A204.1 (cell line): ENCODE data around the gene TNP2.

ENCODE experiments used
- FAIRE-seq: peaks from 2 replicates; lab custom pipeline; 2012; peaks lifted over from hg19 to GRCh38; lab: Jason Lieb, UNC

The TNP2 gene

DNA sequence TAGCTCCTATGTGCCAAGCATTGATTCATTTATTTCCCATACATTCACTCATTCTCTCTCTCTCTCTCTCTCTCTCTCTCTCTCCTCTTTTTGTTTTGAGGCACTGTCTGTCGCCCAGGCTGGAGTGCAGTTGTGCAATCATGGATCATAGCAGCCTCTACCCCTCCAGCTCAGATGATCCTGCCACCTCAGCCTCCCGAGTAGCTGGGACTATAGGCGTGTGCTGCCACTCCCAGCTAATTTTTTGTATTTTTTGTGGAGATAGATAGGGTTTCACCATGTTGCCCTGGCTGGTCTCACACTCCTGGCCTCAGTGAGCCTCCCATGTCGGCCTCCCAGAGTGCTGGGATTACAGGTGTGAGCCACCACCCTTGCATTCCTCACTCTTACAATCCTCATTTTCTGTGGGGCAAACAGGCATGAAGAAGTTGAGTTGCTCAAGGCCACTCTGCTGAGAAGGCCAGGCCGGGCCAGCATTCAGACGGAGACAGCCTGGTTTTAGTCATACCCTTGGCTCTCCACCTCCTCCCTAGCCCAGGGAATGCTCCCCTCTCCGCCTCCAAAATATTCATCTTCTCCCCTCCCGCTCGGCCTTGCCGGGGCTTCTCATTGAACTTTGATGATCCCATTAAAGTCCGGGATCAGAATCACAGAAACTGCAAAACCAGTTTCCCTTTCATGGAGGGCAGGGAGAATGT is 7.9 kb upstream of the TNP2 start:
- no peak for FAIRE-seq

DNA sequence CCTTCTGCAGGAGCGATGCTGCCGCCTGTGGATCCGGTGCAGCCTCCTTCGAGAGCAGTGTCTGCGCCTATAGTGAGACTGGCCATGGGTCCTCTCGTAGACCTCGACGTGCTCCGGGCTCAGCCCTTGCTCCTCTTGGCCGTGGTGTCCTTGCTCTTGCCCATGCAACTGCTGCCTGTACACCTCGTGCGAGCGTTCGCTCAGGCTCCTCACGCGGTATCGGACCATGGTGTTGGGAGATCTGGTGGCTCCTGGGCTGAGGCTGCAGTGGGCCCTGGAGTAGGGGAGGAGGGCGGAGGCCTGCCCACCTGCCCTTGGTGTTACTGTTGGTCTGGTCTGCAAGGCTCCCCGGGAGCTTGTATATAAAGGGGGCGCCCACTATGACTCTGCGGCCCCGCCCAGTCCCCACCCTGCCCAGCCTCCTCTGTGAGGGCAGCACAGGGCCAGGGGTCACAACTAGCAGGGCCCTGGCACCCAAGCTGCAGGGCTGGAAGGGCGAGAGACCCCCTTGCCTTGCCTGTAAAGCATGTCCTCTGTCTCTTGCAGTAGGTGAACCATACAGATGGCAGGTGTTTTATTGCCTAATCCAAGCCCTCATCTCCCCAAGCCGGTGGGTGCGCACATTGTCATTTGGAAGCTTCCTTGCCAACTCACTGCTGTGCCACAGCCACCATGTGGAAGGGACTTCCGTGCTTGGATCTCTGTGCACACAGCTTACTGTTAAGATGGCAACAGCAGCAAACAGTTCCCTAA is 7.2 kb upstream of the TNP2 start, which contains the start of gene PRM2:
Gene PRM2, minus strand, starts transcription at position 338 of the 753 bp plus-strand sequence. Its CDS starts 110 bp downstream, at position 228.
- no peak for FAIRE-seq

- FAIRE-seq: no peak
Measured at GRCh38 chr16:11274964-11275363, 5.8 kb upstream of the TNP2 start.

GRCh38 chr16:11273721-11274324 is 4.7 kb upstream of the TNP2 start:
- FAIRE-seq: no peak

DNA sequence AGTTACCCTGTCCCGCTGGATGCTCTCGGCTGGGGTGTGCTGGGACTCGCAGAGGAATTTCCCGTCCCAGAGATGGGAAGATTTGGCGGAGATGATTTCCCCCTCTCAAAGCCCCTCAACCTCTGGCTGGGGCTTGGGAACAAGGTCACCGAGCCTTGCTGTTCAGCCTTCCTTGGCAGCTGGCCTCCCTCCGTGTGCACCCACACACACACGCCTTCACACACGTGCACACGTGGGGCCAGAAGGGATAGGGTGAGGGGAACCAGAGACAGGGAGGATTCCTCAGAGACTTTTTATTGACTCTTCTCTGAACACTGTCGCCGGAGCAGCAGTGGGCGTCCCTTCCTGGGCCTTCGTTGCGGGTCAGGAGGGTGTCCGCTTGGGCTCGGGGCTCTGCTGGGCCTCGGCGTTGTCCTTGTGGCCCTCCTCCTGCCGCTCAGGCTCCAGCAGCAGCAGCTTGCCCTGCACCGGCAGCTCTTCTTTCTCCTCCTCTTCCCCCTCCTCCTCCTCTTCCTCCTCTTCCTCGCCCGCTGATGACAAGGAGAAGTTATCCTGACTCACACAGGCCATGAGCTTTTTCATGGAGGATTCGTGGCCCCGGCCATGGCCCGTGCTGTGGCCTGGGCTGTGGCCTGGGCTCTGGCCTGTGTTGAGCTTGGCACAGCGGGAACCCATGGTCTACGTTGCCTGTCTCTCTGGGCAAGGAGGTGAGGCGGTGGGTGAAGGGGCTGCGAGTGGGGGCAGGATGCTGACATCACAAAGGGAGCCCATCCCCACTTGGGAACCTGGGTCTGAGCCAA is 4.0 kb upstream of the TNP2 start, which contains the start of gene PRM3:
Gene PRM3, minus strand, starts transcription at position 709 of the 800 bp plus-strand sequence. Its CDS starts 34 bp downstream, at position 675.
- no peak for FAIRE-seq

DNA sequence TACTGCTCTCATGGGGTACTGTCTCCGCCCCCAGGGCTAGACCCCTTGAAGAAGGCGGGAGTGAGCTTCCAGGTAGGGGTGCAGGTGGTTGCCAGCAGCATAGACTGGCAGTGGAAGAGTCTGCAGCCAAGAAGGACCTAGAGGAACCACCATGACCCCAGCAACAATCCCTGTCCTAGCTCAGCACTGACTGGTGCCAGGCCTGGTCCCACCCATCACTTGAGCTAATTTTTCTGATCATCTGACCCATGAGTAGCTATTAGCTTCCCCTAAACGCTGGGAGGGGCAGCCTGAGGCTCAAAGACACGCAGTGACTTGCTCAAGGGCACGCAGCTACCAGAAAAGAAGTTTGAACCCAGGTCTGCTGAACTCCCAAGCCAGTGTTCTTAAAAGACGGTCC is 3.4 kb upstream of the TNP2 start:
- FAIRE-seq: no peak

DNA sequence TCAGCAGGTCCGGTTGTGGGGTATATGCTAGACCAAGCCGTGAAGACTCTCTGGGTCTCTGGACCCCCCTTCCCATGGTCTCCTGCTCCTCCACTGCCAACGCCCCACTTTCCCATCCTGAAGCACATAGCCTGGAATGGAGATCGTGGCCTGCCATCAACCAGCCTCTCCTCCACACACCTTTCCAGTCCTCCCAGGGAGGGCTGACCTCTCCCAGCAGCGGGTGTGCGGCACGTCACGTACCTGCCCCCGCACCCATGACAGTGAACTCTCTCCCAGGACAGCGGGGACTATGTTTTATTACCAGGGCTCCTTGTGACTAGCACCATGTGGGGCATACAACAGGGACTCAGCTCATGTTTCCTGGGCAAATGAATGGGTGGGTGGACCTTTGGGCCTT is 2.5 kb upstream of the TNP2 start:
- no peak for FAIRE-seq

GRCh38 chr16:11270602-11271162 is 1.6 kb upstream of the TNP2 start:
- no peak for FAIRE-seq

DNA sequence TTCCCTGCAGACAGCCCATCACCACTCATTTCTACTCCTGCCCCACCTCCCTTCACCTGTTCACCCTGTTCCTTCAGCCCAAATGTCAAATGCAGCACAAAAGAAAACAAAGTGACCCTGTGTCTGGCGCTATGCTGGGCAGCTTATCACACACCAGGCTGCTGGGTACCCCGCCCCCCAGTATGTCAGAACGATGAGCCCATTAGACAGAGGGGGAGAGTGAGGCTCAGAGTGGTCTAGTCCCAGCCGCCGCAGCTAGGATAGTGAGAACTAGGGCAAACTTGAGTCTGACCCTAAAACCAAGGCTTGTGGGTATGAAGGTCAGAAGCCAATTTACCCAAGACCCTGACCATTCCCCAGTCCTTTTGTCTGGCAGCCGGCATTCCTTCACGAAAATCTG is 4.0 kb downstream of the TNP2 start:
- FAIRE-seq: no peak

- no peak for FAIRE-seq
Measured at GRCh38 chr16:11264155-11264832, 4.8 kb downstream of the TNP2 start.

- FAIRE-seq: no peak
Measured at GRCh38 chr16:11263737-11264136, 5.4 kb downstream of the TNP2 start.

GRCh38 chr16:11262915-11263314 is 6.2 kb downstream of the TNP2 start:
- no peak for FAIRE-seq

DNA sequence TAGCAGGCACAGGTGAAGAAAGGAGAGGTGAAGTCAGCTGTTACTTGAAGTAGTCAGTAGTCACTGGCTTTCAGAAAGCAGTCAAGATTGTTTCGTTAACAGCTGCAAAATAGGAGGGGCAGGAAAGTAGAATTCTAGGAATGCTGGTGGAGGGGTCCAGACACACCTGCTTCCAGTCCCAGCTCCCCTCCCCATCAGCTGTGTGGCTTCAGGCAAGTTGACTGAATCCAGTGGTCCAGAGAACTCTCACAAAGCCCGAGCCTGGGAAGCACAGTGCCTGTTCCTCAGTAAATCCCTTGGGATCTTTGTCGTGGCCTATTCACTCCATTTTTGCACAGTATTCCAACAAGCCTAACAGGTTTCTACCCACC is 8.5 kb downstream of the TNP2 start:
- FAIRE-seq: no peak

GRCh38 chr16:11259655-11260595 is 9.2 kb downstream of the TNP2 start:
- no peak for FAIRE-seq

DNA sequence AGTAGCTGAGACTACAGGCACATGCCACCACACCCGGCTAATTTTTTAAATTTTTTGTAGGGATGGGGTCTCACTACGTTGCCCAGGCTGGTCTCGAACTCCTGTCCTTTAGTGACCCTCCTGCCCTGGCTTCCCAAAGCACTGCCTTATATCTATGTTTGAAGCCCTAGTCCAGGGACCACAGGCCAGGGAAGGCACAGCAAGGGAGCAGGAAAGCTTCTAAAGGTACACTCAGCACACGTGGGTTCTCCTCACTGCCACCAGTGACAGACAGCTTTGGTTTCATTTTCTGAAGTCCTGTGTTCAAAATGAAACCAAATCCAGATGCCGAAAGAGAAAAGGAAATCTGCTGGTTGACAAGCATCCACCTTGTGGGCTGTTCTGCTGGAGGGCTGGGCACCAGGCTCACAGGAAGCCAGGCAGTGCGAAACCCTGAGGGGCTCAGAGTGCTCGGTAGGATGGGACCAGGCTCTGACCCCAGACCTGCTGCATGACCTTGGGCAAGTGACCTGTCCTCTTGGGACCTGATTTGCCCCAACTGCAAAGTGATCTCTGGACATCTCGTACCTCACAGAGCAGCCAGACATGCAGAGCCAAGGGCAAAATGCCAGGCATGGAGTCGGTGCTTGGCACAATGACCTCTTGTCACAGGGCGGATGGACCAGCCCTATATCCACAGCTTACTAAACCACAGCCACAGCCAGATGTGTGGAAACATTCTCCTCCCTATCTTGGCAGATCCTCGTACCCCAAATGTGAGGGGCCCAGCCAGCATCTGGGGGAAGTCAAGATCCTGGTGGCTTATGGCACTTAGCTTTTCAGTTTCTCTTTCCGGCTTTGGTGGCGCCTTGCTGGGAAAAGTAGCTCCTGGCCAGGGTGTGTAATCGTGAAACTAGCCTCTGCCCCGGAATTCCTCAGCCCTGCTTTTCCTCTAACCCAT is 10.3 kb downstream of the TNP2 start:
- no peak for FAIRE-seq

DNA sequence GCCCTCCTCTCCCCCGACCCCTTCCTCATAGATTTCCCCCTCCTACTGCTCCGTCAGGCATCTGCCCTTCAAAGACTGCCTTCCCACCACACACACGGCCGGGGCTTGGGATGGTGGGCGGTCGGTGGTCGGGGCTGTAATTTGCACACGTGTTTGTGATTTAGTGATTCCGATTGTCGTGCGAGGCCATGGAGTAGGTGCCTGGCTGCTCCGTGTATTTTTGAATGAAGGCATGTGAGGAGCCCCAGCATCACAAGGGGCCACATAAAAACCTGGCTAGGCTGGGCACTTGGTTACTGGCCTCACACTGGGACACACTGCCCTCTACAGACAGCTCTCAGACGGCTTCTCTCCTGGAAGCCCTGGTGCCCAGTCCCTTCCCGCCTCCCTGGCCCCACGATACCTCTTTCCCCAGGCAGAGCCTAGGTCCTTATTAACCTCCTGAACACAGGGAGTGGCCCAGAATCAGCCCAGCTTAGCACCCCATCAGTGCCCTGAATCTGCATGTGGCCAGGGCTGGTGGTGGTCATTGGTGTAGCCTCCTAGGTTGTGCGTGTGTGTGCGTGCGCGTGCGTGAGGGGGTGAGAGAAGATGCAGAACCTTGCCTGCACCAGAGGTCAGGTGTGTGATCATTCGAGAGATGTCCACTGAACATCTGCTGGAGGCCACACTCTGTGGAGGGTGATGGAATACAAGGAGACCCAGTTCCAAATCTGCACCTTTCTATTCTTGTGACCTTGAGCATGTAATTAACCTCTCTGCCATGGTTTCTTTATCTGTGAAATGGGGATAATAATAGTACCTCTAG is 11.8 kb downstream of the TNP2 start:
- no peak for FAIRE-seq

GRCh38 chr16:11256661-11257130 is 12.4 kb downstream of the TNP2 start:
- FAIRE-seq: no peak
